ENCODE measurements around the gene STAT5B.
"Not testable (repeated sequence)": the region's sequence is repeated elsewhere in the genome, so short reads cannot be mapped to it uniquely, and the experiment has no call there.

Gene STAT5B

GRCh38 chr17:42266918-42267766 is 9.0 kb downstream of the STAT5B start:
- DNase-seq (ENCODE audit: low read depth), result peak; percentile 81

- DNase-seq (ENCODE audit: low read depth), result no peak
These were observed 9.7 kb downstream of the STAT5B start for GRCh38 chr17:42266462-42266861.

GRCh38 chr17:42264366-42264765 is 11.8 kb downstream of the STAT5B start:
- DNase-seq (ENCODE audit: low read depth), result not testable (repeated sequence)

- DNase-seq (ENCODE audit: low read depth), result no peak
These were observed 15.9 kb downstream of the STAT5B start for GRCh38 chr17:42260318-42260717.

- no peak for DNase-seq (ENCODE audit: low read depth)
These were observed 20.7 kb downstream of the STAT5B start for GRCh38 chr17:42255445-42255844.

GRCh38 chr17:42253578-42253977 is 22.6 kb downstream of the STAT5B start:
- DNase-seq (ENCODE audit: low read depth), result no peak

GRCh38 chr17:42252597-42253550 is 23.3 kb downstream of the STAT5B start:
- DNase-seq (ENCODE audit: low read depth), result no peak

GRCh38 chr17:42251115-42251514 is 25.1 kb downstream of the STAT5B start:
- no peak for DNase-seq (ENCODE audit: low read depth)

GRCh38 chr17:42249681-42250446 is 26.3 kb downstream of the STAT5B start:
- DNase-seq (ENCODE audit: low read depth), result no peak

DNA sequence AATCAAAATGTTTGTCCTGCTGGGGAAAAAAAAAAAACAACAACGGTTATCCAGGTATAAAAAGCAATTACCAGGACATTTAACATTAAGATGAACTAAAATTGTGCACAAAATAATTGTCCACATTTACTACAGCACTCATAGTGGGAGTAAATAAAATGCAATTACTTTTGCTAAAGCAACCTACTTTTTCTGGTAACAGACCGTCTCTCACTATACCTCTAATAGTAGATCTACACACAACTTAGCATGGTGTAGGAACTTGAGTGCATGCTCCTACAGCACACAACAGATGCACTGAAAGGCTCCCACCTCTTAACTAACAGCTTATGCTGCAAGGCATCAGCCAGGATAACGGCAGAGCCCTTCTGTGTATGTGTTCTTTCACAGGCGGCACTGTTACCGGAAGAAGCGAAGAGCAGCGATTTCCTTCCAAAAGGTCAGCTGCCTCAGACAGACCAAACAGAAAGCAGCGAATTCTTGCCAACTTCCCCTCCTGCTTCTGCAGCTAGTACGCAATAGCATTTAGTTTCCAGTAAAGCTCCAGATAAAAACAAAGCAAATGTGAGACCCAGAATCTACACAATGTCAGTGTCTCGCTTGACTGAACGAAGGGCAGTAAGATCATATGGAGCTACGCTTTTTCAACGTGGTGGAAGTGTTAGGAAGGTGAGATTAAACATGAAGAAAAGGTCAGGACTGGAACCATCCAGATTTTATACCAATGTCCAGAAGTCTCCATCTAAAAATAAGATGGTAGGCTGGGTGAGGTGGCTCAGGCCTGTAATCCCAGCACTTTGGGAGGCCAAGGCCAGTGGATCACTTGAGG is 27.6 kb downstream of the STAT5B start:
- peak; percentile 70 for DNase-seq (ENCODE audit: low read depth)

GRCh38 chr17:42247734-42248133 is 28.5 kb downstream of the STAT5B start:
- DNase-seq (ENCODE audit: low read depth), result peak; percentile 35

DNA sequence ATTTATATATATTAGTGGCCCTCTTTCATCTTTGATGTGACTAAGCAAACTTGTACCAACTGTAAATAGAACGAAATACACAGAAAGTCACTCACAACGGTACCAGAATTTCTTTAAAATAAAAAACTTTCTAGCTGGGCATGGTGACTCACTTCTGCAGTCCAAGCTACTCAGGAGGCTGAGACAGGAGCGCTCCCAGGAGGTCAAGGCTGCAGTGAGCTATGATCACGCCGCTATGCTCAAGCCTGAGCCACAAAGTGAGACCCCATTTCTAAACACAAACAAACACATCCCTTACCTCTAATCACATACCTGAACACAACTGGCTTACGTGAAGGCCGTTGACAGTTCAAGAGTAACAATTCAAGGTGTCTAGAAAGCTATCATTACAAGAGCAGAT is 29.7 kb downstream of the STAT5B start:
- DNase-seq (ENCODE audit: low read depth), result no peak

DNA sequence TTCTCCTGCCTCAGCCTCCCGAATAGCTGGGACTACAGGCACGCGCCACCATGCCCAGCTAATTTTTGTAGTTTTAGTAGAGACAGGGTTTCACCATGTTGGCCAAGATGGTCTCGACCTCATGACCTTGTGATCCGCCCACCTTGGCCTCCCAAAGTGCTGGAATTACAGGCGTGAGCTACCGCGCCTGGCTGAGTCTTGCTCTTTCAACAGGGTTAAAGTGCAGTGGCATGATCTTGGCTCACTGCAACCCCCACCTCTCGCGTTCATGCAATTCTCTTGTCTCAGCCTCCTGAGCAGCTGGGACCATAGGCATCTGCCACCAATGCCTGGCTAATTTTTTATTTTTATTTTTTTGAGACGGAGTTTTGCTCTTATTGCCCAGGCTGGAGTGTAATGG is 31.0 kb downstream of the STAT5B start:
- DNase-seq (ENCODE audit: low read depth), result not testable (repeated sequence)

DNA sequence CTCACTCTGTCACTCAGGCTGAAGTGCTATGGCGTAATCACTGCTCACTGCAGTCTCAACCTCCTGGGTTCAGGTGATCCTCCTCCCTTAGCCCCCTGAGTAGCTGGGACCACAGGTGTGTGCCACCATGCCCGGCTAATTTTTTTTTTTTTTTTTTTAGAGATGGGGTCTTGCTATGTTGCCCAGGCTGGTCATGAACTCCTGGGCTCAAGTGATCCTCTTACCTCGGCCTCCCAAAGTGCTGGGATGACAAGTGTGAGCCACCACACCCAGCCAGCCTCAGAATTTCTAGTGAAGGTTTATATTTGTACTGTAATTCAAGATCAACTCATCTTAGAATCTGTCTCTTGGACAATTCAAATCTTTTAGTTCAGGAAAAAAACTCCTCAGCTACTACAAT is 32.1 kb downstream of the STAT5B start:
- not testable (repeated sequence) for DNase-seq (ENCODE audit: low read depth)

DNA sequence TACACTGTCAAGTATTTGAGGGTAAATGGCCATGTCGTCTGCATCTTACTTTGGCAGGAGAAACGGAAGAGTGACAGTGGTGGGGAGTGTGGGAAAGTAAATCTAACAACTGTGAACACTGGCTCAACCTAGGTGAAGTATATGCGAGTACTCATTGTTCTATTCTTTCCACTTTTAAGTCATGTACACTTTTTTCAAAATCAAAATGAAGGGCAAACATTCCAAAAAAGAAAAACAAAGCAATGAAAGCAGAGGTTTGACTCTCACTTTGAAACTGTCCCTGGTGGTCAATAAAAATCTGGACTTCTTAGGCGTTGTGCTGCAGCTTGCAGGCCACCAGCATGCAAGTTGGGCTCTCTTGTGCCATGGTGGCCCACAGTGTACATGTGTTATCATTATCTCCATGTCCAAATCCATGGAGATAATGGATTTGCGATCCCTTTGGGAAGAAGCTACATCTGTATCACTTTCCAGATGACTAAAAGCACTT is 32.7 kb downstream of the STAT5B start:
- DNase-seq (ENCODE audit: low read depth), result no peak

DNA sequence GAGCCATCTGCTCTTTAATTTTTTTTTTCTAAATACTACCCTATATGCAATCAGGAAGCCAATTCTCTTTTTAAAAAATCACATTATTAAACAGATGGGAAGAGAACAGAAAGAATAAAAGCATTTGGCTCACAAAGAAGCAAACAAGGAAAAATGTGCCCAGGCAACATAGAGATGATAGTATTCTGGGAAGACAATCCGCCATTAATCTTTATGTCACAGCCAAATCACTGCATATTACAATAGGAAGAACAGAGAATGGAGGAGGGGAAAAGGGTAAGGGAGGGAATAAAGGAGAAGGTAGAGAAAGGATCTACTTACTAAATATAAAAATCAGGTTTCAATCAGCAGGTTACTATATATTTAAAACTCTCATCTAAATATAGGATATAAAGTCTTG is 34.3 kb downstream of the STAT5B start:
- no peak for DNase-seq (ENCODE audit: low read depth)

DNA sequence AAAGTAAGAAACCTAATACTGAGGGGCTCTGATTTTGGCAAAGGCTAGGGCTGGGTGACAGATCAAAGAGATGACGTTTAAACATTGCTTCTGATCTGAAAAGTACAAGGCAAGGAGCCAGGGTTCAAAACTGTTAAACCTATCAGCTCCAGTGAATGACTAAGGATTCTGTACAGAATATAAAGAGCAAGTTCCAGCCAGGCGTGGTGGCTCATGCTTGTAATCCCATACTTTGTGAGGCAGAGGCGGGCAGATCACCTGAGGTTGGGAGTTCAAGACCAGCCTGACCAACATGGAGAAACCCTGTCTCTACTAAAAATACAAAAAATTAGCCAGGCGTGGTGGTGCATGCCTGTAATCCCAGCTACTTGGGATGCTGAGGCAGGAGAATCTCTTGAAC is 35.3 kb downstream of the STAT5B start:
- not testable (repeated sequence) for DNase-seq (ENCODE audit: low read depth)

DNA sequence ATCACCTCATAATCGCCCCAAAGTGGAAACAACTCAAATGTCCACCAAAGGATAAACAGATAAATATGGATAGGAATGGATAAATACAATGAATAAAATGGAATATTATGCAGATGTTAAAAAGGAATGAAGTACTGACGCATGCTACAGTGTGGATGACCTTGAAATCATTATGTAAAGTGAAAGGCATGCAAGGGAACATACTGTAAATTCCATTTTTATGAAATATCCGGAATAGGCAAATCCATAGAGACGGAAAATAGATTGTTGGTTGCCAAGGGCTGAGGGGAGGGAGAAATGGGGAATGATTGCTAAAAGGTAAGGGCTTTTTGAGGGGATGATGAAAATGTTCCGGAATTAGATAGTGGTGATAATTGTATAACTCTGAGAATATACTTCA is 36.0 kb downstream of the STAT5B start:
- DNase-seq (ENCODE audit: low read depth), result no peak

GRCh38 chr17:42239576-42239975 is 36.6 kb downstream of the STAT5B start:
- DNase-seq (ENCODE audit: low read depth), result not testable (repeated sequence)

DNA sequence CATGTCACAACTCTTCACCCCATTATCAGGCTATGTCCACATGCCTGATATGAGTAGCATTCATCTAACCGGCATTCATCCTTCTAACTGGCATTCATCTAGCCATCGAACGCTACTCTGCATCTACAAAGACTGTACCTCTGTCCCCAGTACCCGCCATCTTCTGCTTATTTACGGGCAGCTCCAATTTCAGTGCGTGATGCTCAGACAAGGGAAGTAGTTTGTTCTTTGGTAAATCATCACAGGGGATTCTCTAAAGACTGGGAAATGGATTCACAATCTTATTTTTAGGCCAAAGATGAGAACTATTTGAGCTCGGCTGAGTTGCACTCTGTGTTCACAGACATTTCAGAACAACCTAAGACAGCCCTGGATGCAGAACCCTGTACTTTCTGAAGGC is 39.4 kb downstream of the STAT5B start:
- DNase-seq (ENCODE audit: low read depth), result no peak

- no peak for DNase-seq (ENCODE audit: low read depth)
These were observed 42.2 kb downstream of the STAT5B start for GRCh38 chr17:42233994-42234393.
